Muscle of arm (tissue), 12 donors: ENCODE results near the gene ARHGEF26. TPM values are rescaled to one million over a fixed set of nuclear protein-coding genes. Genes with fewer than 3 reads are reported as not detected.

Experiments
- DNase-seq: peaks from one replicate; pipeline ENCODE4 v3.0.0-alpha.2; 2013
- polyA plus RNA-seq, 12 donors: library from polyadenylated mRNA; unstranded; fragments of 120-200 nt; gene quantifications; one replicate each; pipeline ENCODE4 v1.2.1, GENCODE V29; 2013; ENCODE audit not compliant: insufficient read length in 12 of 12

Gene ARHGEF26
- polyA plus RNA-seq, 12 donors, result 8.8 to 24.9 (median 13.5) TPM; not detected in 1

GRCh38 chr3:154112146-154112852 lies 8.9 kb upstream of the ARHGEF26 start:
- no peak for DNase-seq

- no peak for DNase-seq
Observed at GRCh38 chr3:154113609-154114008, 7.6 kb upstream of the ARHGEF26 start.

GRCh38 chr3:154115332-154115731 lies 5.9 kb upstream of the ARHGEF26 start:
- DNase-seq, result no peak

- DNase-seq, result no peak
Observed at GRCh38 chr3:154119951-154120350, 1.2 kb upstream of the ARHGEF26 start.

- peak; percentile 57 for DNase-seq
Observed at GRCh38 chr3:154121701-154122551, 736 bp downstream of the ARHGEF26 start.

GRCh38 chr3:154122552-154122911 lies 1.3 kb downstream of the ARHGEF26 start:
- peak; percentile 7 for DNase-seq

GRCh38 chr3:154122912-154123559 lies 1.8 kb downstream of the ARHGEF26 start:
- DNase-seq, result peak; percentile 43

GRCh38 chr3:154123906-154124305 lies 2.7 kb downstream of the ARHGEF26 start:
- peak; percentile 15 for DNase-seq

- no peak for DNase-seq
Observed at GRCh38 chr3:154125378-154126030, 4.3 kb downstream of the ARHGEF26 start.

- DNase-seq, result no peak
Observed at GRCh38 chr3:154126651-154127050, 5.5 kb downstream of the ARHGEF26 start.

- no peak for DNase-seq
Observed at GRCh38 chr3:154129625-154130024, 8.4 kb downstream of the ARHGEF26 start.

- no peak for DNase-seq
Observed at GRCh38 chr3:154130540-154130939, 9.3 kb downstream of the ARHGEF26 start.

- no peak for DNase-seq
Observed at GRCh38 chr3:154131830-154132229, 10.6 kb downstream of the ARHGEF26 start.

- no peak for DNase-seq
Observed at GRCh38 chr3:154132777-154133375, 11.7 kb downstream of the ARHGEF26 start.

GRCh38 chr3:154135511-154136173 lies 14.5 kb downstream of the ARHGEF26 start:
- no peak for DNase-seq

GRCh38 chr3:154137036-154137435 lies 15.8 kb downstream of the ARHGEF26 start:
- DNase-seq, result no peak

GRCh38 chr3:154139996-154140436 lies 18.8 kb downstream of the ARHGEF26 start:
- DNase-seq, result no peak

- DNase-seq, result no peak
Observed at GRCh38 chr3:154142608-154143007, 21.4 kb downstream of the ARHGEF26 start.

- DNase-seq, result no peak
Observed at GRCh38 chr3:154143873-154144272, 22.7 kb downstream of the ARHGEF26 start.

GRCh38 chr3:154144825-154145465 lies 23.8 kb downstream of the ARHGEF26 start:
- no peak for DNase-seq
